GM12891 (cell line): Measurements from ENCODE around the gene MAG.
"Not testable (repeated sequence)": the region's sequence is repeated elsewhere in the genome, so short reads cannot be mapped to it uniquely, and the experiment has no call there.

Source experiments
- DNase-seq: peaks from one replicate; pipeline ENCODE4 v3.0.0; 2011; ENCODE audit warnings: low spot score; ENCODE audit not compliant: insufficient read length
- FAIRE-seq: peaks from 2 replicates; lab custom pipeline; 2011; peaks lifted over from hg19 to GRCh38; lab: Jason Lieb, UNC
- PAX5 ChIP-seq: IDR thresholded peaks from 2 replicates; pipeline ENCODE4 v1.6.1; 2011; ENCODE audit warnings: low read length, moderate library complexity, mild to moderate bottlenecking; ENCODE audit not compliant: insufficient read depth, severe bottlenecking
- POLR2A ChIP-seq: IDR thresholded peaks from 2 replicates; pipeline ENCODE4 v1.6.1; 2011; ENCODE audit warnings: low read depth, low read length, control low read depth
- POLR2AphosphoS5 ChIP-seq: IDR thresholded peaks from 2 replicates; pipeline ENCODE4 v1.6.1; 2011; ENCODE audit warnings: low read depth, low read length, control low read depth
- POU2F2 ChIP-seq: IDR thresholded peaks from 2 replicates; pipeline ENCODE4 v1.6.1; 2011; ENCODE audit warnings: low read depth, mild to moderate bottlenecking, control low read depth, low read length, moderate library complexity
- SPI1 ChIP-seq: IDR thresholded peaks from 2 replicates; pipeline ENCODE4 v1.6.1; 2011; ENCODE audit warnings: low read depth, low read length, control low read depth
- TAF1 ChIP-seq: IDR thresholded peaks from 2 replicates; pipeline ENCODE4 v1.6.1; 2011; ENCODE audit warnings: low read depth, low read length, control low read depth

Gene MAG

GRCh38 chr19:35351411-35352176 is 59.6 kb downstream of the MAG start:
- TF ChIP-seq TAF1: no peak
- no peak for TF ChIP-seq POLR2AphosphoS5
- no peak for TF ChIP-seq PAX5
- FAIRE-seq (no peak), DNase-seq (no peak)

DNA sequence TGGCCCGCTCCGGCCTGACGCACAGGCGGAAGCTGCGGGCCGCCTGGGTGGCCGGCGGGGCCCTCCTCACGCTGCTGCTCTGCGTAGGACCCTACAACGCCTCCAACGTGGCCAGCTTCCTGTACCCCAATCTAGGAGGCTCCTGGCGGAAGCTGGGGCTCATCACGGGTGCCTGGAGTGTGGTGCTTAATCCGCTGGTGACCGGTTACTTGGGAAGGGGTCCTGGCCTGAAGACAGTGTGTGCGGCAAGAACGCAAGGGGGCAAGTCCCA is 60.2 kb downstream of the MAG start:
- no peak for TF ChIP-seq POLR2AphosphoS5
- FAIRE-seq: no peak
- DNase-seq: no peak

- TF ChIP-seq PAX5: no peak
- peak; percentile 26; the same call in 1 of the 2 replicates for TF ChIP-seq POLR2A
- TF ChIP-seq POU2F2: peak; percentile 70; the same call in 1 of the 2 replicates
- TF ChIP-seq SPI1: no peak
- no peak for TF ChIP-seq TAF1
- no peak for TF ChIP-seq POLR2AphosphoS5
- FAIRE-seq (peak; percentile 93), DNase-seq (peak; percentile 66)
Observed at GRCh38 chr19:35352448-35353304, 60.7 kb downstream of the MAG start.

DNA sequence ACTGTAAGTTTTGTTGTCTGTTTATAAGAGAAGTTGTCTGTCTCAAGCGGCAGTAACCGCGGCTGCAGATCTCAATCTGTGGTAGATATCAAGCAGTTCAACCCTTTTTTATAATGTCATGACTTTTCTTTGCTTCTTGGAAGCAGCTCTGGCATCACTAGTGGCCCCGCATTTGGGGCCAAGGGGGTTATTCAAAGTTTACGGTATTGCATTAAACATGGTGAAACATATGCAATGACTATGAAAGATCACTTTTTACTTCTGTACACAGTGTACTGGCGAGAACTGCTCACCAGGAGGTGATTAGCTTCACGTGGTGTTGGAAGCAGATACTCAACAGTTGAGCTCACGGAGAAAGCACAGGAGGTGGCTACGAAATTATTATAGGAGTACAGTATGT is 61.7 kb downstream of the MAG start:
- FAIRE-seq (no peak), DNase-seq (no peak)
- no peak for TF ChIP-seq SPI1
- TF ChIP-seq TAF1: no peak
- no peak for TF ChIP-seq POLR2AphosphoS5
- TF ChIP-seq POLR2A: no peak
- TF ChIP-seq PAX5: no peak
- no peak for TF ChIP-seq POU2F2

GRCh38 chr19:35354898-35355297 is 62.9 kb downstream of the MAG start:
- no peak for FAIRE-seq
- no peak for DNase-seq
- TF ChIP-seq SPI1 (no peak), POLR2A (no peak), POU2F2 (no peak), PAX5 (no peak), TAF1 (no peak), POLR2AphosphoS5 (no peak)

- no peak for FAIRE-seq
- no peak for DNase-seq
- TF ChIP-seq SPI1 (no peak), POLR2AphosphoS5 (no peak), POU2F2 (no peak), TAF1 (no peak), POLR2A (no peak), PAX5 (no peak)
Observed at GRCh38 chr19:35355791-35356460, 64.0 kb downstream of the MAG start.

DNA sequence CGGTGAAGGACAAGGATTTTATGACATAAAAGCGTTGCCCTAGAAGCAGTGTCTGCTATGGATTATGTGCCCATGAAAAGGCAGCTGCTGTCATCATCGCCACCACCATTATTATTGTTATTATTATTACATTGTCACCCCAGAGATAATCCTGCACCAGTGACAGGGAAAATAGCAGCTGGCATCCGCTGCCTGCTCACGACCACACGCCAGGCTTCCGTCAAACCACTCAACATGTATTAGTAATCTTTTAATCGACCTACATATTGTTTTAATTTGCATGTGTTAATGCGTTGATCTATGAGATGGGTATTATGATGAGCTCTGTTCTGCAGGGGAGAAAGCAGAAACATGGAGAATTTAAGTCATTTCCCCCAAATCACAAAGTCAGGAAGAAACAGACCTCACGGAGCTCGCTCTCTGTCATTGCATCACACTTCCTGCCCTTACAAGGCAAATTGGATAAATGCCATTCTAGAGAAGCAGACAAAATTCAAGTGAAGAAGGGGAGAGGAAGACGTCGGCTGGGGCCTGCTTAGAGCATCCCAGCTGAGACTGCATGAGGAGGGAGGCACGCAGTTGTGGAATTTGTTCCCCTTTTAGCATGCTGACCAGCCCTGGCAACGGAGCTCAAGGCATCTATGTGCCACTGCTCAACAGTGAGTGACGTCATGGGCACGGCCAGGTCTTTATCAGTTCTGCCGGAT is 66.1 kb downstream of the MAG start, which contains the start of gene FFAR3:
Gene FFAR3 (plus strand): TSS at position 594 of the 707 bp plus-strand sequence. CDS start 431 bp downstream, outside the sequence.
- DNase-seq: no peak
- peak; percentile 54 for FAIRE-seq
- TF ChIP-seq PAX5 (no peak), POU2F2 (no peak), POLR2A (no peak), TAF1 (no peak), SPI1 (no peak)

DNA sequence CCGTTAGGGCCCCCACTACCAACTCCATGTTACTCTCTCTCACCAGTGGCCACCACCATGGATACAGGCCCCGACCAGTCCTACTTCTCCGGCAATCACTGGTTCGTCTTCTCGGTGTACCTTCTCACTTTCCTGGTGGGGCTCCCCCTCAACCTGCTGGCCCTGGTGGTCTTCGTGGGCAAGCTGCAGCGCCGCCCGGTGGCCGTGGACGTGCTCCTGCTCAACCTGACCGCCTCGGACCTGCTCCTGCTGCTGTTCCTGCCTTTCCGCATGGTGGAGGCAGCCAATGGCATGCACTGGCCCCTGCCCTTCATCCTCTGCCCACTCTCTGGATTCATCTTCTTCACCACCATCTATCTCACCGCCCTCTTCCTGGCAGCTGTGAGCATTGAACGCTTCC is 66.9 kb downstream of the MAG start:
- FAIRE-seq, DNase-seq: not testable (repeated sequence)

GRCh38 chr19:35359395-35359794 is 67.4 kb downstream of the MAG start:
- DNase-seq, FAIRE-seq: not testable (repeated sequence)

DNA sequence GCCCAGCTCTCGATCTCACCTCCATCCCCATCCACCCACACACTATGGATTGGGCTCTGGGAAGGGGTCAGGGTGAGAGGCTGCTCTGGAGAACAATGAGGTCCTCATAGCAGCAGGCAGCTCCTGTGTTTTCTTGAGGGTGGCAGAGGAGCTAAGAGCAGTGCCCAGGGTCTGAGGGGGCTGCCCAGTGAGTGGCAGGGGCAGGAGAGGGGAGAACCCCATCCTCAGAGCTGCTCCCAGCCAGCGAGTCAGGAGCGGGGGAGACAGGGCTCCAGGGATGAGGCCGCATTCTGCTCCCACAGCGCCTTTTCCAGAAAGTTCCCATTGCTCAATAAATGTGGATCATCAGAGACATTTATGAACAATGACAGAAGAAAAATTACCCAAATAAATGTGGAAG is 68.1 kb downstream of the MAG start:
- FAIRE-seq: peak; percentile 33
- not testable (repeated sequence) for DNase-seq
